MG63 (cell line): Measurements from ENCODE around the gene KIF3C. TPM values are rescaled to one million over a fixed set of nuclear protein-coding genes. Genes with fewer than 3 reads are reported as not detected.
"Not testable (repeated sequence)": the region's sequence is repeated elsewhere in the genome, so short reads cannot be mapped to it uniquely, and the experiment has no call there.

Source experiments
- DNase-seq: peaks from one replicate; pipeline ENCODE4 v3.0.0-alpha.2; 2020
- H3K27me3 ChIP-seq: fragments of 250-450 bp; sonication (Bioruptor Pico); 2 replicates; pipeline ENCODE4 v1.5.1; 2020; ENCODE audit warnings: mild to moderate bottlenecking, moderate library complexity
- H3K36me3 ChIP-seq: fragments of 250-450 bp; sonication (Bioruptor Pico); 2 replicates; pipeline ENCODE4 v1.5.1; 2020; ENCODE audit warnings: mild to moderate bottlenecking, moderate library complexity
- H3K4me3 ChIP-seq: fragments of 250-450 bp; sonication (Bioruptor Pico); 2 replicates; pipeline ENCODE4 v1.5.1; 2020; ENCODE audit warnings: mild to moderate bottlenecking, moderate library complexity
- H3K9me3 ChIP-seq: fragments of 250-450 bp; sonication (Bioruptor Pico); 2 replicates; pipeline ENCODE4 v1.5.1; 2020; ENCODE audit warnings: mild to moderate bottlenecking, moderate library complexity
- total RNA-seq: library from RNA; depleted of rRNA; stranded (reverse); fragments of >200 nt; shearing (Covaris generic); gene quantifications from 2 replicates; pipeline ENCODE4 v1.2.3, GENCODE V29; 2014; ENCODE audit warnings: low replicate concordance; rRNA removed

KIF3C gene
- total RNA-seq = 3.2 and 9.5 TPM in 2 replicates

DNA sequence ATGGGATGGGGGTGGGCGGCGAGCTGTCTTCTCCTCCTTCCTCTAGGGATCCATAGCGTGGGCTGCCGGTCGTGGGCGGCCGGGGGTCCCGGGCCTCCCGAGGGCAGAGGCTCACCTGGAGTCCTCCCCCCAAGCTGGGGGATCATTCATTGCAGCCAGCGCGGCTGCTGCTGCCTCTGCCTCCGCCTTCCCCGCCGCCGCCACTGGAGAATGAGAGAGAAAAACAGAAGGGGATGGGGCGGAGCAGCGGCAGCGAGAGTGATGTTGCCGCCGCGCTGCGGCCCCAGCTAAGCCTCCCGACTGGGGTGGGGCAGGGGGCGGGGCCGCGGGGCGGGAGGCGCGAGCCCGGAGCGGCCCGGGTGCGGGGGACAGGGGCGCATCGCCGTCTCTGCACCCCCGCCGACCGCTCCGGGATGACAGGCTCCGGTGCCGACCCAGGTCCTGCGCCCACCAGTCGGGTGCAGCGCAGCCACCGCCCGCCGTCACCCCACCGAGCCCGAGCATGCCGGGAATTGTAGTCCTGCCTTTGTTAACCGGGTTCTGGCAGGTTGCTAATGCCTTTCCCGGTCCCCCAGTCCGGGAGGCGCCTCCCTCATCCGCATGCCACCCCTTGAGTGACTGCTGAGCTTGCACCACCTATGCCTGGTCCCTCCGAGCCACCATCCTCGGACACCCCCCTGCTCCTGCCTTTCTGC is at the start of gene KIF3C:
TSS of gene KIF3C (minus strand) at position 225 of the 695 bp plus-strand sequence. CDS start 580 bp downstream, outside the sequence.
- no peaks in the 10 kb centered on the region for H3K27me3 ChIP-seq
- no peaks in the 10 kb centered on the region for H3K36me3 ChIP-seq
- no peaks in the 10 kb centered on the region for H3K9me3 ChIP-seq
- peak within 1 kb of the TSS; percentile 76 for H3K4me3 ChIP-seq
- peak; percentile 66 for DNase-seq

GRCh38 chr2:26028083-26028482 is 45.8 kb upstream of the KIF3C start:
- not testable (repeated sequence) for H3K27me3 ChIP-seq, H3K9me3 ChIP-seq, H3K4me3 ChIP-seq, H3K36me3 ChIP-seq, DNase-seq

DNA sequence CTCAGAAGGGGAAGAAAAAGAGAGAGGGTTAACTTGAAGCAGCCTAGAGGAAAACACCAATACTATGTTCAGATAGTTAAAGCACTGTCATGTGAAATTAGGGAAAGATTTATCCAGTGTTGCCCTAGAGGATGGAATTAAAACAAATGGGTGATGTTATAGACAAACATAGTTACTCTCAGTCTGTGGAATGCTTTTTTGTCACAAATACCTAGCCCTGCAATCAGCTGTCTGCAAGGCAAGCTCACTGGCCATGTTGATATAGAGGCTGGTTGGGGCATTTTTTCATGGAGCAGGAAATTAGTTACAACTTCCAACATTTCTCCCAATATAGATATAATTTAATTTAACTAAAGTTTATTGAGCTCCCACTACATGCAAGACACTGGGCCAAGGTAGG is 43.2 kb upstream of the KIF3C start:
- Histone ChIP-seq H3K36me3 (no peaks in the 10 kb centered on the region), H3K27me3 (no peaks in the 10 kb centered on the region), H3K9me3 (no peaks in the 10 kb centered on the region), H3K4me3 (no peak overlapping the region)
- DNase-seq = no peak

DNA sequence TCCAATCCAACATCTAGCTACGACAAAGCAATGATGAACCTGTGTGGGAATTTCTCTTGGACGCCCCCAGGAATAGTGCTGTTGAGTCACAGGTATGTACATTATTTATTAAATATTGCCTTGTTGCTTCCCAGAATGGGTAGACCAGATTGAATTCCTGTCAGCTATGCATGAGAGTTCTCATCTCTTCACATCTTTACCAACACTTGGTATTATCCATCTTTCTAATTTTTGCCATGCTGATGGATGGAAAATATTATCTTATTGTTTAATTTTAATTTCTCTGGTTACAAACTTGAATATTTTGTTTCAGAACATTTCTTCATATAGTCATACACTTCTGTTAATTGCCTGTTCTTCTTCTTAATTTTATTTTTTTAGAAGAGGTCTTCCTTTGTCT is 42.0 kb upstream of the KIF3C start:
- no peak for DNase-seq
- no peaks in the 10 kb centered on the region for H3K36me3 ChIP-seq
- no peaks in the 10 kb centered on the region for H3K27me3 ChIP-seq
- no peaks in the 10 kb centered on the region for H3K9me3 ChIP-seq
- H3K4me3 ChIP-seq = no peak overlapping the region

DNA sequence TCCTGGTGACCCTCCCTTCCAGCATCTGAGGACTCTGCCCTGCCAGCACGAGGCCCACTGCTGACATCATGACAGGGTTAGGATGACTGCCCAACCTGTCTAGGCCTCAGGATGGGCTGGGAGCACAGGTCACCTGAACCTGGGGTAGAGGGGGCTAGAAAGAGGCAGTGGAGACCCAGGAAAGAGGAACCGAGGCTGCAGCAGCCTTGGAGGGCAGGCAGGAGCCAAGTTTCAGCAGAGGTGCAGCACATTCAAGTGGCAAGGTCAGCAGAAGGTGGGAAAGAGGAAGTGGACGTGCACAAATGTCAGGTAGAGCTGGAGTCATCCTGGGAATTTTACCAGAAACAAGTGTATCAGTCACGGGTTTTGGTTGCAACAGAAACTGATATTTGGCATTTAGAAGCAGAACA is 37.9 kb upstream of the KIF3C start:
- H3K36me3 ChIP-seq = no peaks in the 10 kb centered on the region
- no peak overlapping the region for H3K4me3 ChIP-seq
- no peaks in the 10 kb centered on the region for H3K9me3 ChIP-seq
- no peak for DNase-seq
- H3K27me3 ChIP-seq = no peaks in the 10 kb centered on the region

DNA sequence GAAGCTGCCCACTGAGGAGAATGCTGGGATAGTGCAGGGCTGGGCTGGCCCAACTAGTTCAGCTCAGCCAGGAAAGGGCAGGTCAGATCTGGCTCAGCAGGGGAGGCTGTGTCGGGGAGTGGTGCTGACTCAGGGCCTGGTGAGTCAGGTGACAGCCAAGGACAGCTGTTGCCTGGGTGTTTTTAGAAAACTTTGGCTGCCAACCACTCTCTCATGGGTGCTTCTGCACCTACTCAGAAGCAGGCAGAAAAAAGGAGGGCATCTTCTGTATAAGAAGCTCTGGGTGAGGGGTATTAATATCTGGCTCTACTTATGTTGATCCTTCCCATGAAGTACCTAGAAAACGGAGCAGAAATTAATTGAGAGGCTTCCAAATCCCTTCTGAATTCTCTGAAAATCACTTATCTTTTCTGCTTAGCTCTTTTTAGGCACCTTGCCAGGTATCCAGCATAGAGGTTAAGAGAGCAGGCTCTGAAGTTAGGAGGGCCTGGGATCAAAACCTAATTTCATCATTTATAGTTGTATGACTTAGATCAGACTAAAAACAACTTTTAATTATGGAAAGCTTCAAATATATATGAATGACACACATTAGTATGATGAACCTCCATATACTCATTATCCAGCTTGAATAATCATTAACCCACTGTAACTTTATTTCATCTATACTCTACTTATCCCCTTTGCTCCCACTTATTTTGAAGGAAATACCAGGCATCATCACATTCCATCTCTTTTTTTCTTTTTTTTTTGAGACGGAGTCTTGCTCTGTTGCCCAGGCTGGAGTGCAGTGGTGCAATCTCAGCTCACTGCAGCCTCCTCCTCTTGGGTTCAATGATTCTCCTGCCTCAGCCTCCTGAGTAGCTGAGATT is 36.1 kb upstream of the KIF3C start:
- Histone ChIP-seq H3K9me3 (no peaks in the 10 kb centered on the region), H3K36me3 (no peaks in the 10 kb centered on the region), H3K27me3 (no peaks in the 10 kb centered on the region), H3K4me3 (no peak overlapping the region)
- peak; percentile 97 for DNase-seq

DNA sequence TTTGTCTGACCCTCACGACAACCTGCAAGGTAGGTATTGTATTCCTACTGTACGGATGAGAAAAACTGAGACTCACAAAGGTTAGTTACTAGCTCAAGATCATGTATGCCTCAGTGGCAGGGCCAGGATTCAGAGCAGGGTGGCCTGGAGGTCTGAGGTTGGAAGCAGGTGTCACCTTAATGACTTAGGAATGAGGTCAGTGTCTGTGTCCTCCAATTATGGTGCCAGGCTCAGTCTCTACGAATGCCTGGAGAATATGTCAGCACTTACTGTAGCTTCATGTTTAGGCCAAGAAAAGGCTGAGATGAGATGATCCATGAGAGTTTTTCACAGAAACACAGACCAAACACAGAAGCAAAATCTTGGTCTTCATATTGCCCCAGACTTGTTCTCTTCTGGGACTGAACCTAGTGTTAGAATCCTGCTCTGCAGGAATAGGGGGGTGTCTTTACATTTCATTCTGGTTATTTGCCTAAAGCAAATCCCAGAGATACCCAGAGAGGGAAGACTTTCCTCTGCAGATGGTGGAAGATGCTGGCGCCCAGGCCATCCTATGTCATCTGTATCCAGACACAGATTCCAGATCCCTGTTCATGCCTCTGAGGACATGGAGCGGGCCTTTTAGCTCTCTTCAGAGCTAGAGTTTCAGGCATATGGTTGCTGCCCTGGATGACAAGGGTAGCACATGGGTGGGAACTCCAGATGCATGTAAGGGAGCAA is 35.3 kb upstream of the KIF3C start:
- Histone ChIP-seq H3K27me3 (no peaks in the 10 kb centered on the region), H3K9me3 (no peaks in the 10 kb centered on the region), H3K36me3 (no peaks in the 10 kb centered on the region), H3K4me3 (no peak overlapping the region)
- no peak for DNase-seq

DNA sequence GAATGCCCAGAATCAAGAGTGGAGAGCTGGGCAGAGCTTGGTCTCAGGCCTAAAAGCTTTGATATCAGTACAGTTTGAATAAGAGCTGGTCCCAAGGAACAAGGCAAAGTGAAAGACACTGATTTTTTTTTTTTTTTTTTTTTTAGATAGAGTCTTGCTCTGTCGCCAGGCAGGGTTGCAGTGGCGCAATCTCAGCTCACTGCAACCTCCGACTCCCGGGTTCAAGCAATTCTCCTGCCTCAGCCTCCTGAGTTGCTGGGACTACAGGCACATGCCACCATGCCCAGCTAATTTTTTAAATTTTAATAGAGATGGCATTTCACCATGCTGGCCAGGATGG is 34.4 kb upstream of the KIF3C start:
- not testable (repeated sequence) for H3K4me3 ChIP-seq, H3K9me3 ChIP-seq, H3K27me3 ChIP-seq, DNase-seq, H3K36me3 ChIP-seq

DNA sequence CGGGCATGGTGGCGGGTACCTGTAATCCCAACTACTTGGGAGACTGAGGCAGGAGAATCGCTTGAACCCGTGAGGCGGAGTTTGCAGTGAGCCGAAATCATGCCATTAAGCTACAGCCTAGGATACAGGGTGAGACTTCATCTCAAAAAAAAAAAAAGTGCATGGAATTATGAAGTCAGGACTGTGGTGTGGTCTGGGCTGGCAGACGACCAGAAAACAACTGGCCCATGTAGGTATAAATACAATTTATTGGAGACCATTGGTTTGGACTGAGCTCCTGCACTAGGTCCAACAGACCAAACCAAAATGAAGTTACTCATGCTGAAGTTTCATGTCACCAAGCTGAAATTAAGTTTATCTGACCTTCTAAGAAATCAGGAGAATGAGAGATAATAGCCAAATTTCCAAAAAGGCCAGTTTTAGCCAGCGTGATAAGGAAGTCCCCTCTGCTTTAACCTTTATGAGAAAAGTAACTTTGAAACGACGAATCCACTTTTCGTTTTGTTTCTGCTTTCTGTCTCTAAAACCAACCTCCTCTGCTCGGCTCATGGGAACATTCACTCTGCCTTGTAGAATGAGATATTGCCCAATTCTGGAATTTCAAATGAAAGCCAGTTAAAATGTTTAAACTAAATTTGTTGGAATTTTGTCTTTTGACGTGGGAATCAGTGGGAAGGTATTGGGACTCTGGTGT is 33.9 kb upstream of the KIF3C start:
- Histone ChIP-seq H3K36me3 (no peaks in the 10 kb centered on the region), H3K4me3 (no peak overlapping the region), H3K9me3 (no peaks in the 10 kb centered on the region), H3K27me3 (no peaks in the 10 kb centered on the region)
- DNase-seq = no peak

GRCh38 chr2:26013668-26014067 is 31.4 kb upstream of the KIF3C start:
- DNase-seq = no peak
- Histone ChIP-seq H3K4me3 (no peak overlapping the region), H3K27me3 (no peaks in the 10 kb centered on the region), H3K36me3 (no peaks in the 10 kb centered on the region), H3K9me3 (no peaks in the 10 kb centered on the region)

GRCh38 chr2:26011990-26012856 is 29.9 kb upstream of the KIF3C start:
- Histone ChIP-seq H3K36me3 (no peaks in the 10 kb centered on the region), H3K4me3 (no peak overlapping the region), H3K9me3 (no peaks in the 10 kb centered on the region), H3K27me3 (no peaks in the 10 kb centered on the region)
- no peak for DNase-seq

DNA sequence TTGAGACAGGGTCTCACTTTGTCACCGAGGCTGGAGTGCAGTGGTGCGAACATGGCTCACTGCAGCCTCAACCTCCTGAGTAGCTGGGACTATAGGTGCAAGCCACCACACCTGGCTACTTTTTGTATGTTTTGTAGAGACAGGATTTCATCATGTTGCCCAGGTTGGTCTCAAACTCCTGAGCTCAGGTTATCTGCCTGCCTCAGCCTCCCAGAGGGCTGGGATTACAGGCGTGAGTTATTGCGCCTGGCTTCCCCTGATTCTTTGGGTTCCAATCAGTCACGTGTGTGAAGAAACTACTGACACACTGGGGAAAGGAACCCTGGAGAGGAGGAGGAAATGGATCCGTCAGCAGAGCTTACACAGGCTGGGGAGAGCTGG is 29.3 kb upstream of the KIF3C start:
- Histone ChIP-seq H3K27me3 (no peaks in the 10 kb centered on the region), H3K4me3 (no peak overlapping the region), H3K9me3 (no peaks in the 10 kb centered on the region), H3K36me3 (no peaks in the 10 kb centered on the region)
- DNase-seq = no peak

- no peak for DNase-seq
- Histone ChIP-seq H3K36me3 (no peaks in the 10 kb centered on the region), H3K27me3 (no peaks in the 10 kb centered on the region), H3K9me3 (no peaks in the 10 kb centered on the region), H3K4me3 (no peak overlapping the region)
Observed at GRCh38 chr2:26010943-26011342, 28.6 kb upstream of the KIF3C start.

GRCh38 chr2:26009567-26009963 is 27.3 kb upstream of the KIF3C start:
- H3K4me3 ChIP-seq = no peak overlapping the region
- H3K9me3 ChIP-seq = no peaks in the 10 kb centered on the region
- H3K36me3 ChIP-seq = no peaks in the 10 kb centered on the region
- no peak for DNase-seq
- H3K27me3 ChIP-seq = no peaks in the 10 kb centered on the region

GRCh38 chr2:26008851-26009566 is 26.7 kb upstream of the KIF3C start:
- Histone ChIP-seq H3K27me3 (no peaks in the 10 kb centered on the region), H3K4me3 (no peak overlapping the region), H3K9me3 (no peaks in the 10 kb centered on the region), H3K36me3 (no peaks in the 10 kb centered on the region)
- peak; percentile 87 for DNase-seq
